K562 (cell line): ENCODE measurements around the gene BBC3. TPM values are rescaled to one million over a fixed set of nuclear protein-coding genes. Genes with fewer than 3 reads are reported as not detected.

Experiments used
- AFF1 ChIP-seq, 2 experiments: fragments of 450-650 bp; IDR thresholded peaks; 2 replicates each; pipeline ENCODE4 v1.6.1; 2018; ENCODE audit warnings: mild to moderate bottlenecking in 2 of 2, low read depth in 1 of 2; ENCODE audit not compliant: partially characterized antibody in 2 of 2
- BRF1 ChIP-seq: IDR thresholded peaks from 3 replicates; pipeline ENCODE4 v1.6.1; 2011; ENCODE audit warnings: borderline replicate concordance, mild to moderate bottlenecking; ENCODE audit not compliant: insufficient read length; ENCODE audit errors: extremely low read depth
- CBX5 ChIP-seq: IDR thresholded peaks from 2 replicates; pipeline ENCODE4 v1.6.1; 2014; ENCODE audit warnings: low read depth, borderline replicate concordance
- CREB3 ChIP-seq: fragments of 450-650 bp; conservative IDR thresholded peaks from 2 replicates; pipeline ENCODE4 v1.6.1; 2016; ENCODE audit warnings: missing genetic modification characterization, low read depth, mild to moderate bottlenecking, missing compliant biosample characterization, moderate library complexity
- DACH1 ChIP-seq: fragments of 450-650 bp; IDR thresholded peaks from 2 replicates; pipeline ENCODE4 v1.6.1; 2018; ENCODE audit not compliant: partially characterized antibody
- EHMT2 ChIP-seq: fragments of 450-650 bp; IDR thresholded peaks from 2 replicates; pipeline ENCODE4 v1.6.1; 2018; ENCODE audit warnings: antibody characterized with exemption
- ETV1 ChIP-seq: fragments of 450-650 bp; conservative IDR thresholded peaks from 2 replicates; pipeline ENCODE4 v1.6.1; 2016; ENCODE audit warnings: missing genetic modification characterization, control low read depth, low read depth, missing compliant biosample characterization
- IRF2 ChIP-seq: sonication (generic); formaldehyde crosslinking; IDR thresholded peaks from 2 replicates; pipeline ENCODE4 v1.8.1; 2022; ENCODE audit warnings: mild to moderate bottlenecking, missing genetic modification reagents
- KDM1A ChIP-seq, 2 experiments: fragments of 450-650 bp; IDR thresholded peaks; 2 replicates each; pipeline ENCODE4 v1.6.1; 2016; ENCODE audit warnings: mild to moderate bottlenecking in 2 of 2
- MEF2D ChIP-seq: conservative IDR thresholded peaks from 2 replicates; pipeline ENCODE4 v1.6.1; 2016; ENCODE audit warnings: low read depth, missing genetic modification characterization, missing compliant biosample characterization
- NBN ChIP-seq: fragments of 450-650 bp; IDR thresholded peaks from 2 replicates; pipeline ENCODE4 v1.6.1; 2016; ENCODE audit warnings: low read depth, mild to moderate bottlenecking
- PPARD ChIP-seq: fragments of 250-450 bp; sonication (Bioruptor Pico); IDR thresholded peaks from 2 replicates; pipeline ENCODE4 v1.8.0; 2022; ENCODE audit warnings: inconsistent platforms, mild to moderate bottlenecking, moderate library complexity
- RNF219 ChIP-seq: fragments of 250-450 bp; sonication (Bioruptor Pico); IDR thresholded peaks from 2 replicates; pipeline ENCODE4 v1.5.0; 2022; ENCODE audit warnings: mild to moderate bottlenecking
- SRF ChIP-seq, 2 experiments: fragments of 250-450, 450-650 bp in 1 of 2; sonication (Bioruptor Pico) in 1 of 2; sonication (generic) in 1 of 2; formaldehyde crosslinking; IDR thresholded peaks; 2 replicates each; pipeline versions ENCODE4 v1.5.0 to v1.5.1; 2020 to 2022; ENCODE audit warnings: mild to moderate bottlenecking in 1 of 2, missing genetic modification reagents in 1 of 2
- SRSF9 ChIP-seq: fragments of 200-400 bp; formaldehyde crosslinking; IDR thresholded peaks from 2 replicates; pipeline ENCODE4 v1.6.1; 2017; ENCODE audit warnings: low read depth, low read length, borderline replicate concordance
- TRIM24 ChIP-seq, 2 experiments: fragments of 450-650 bp; IDR thresholded peaks; 2 replicates each; pipeline ENCODE4 v1.6.1; 2016
- ZNF197 ChIP-seq: fragments of 200-800 bp; sonication (Bioruptor generic); IDR thresholded peaks from 2 replicates; pipeline ENCODE4 v1.6.1; 2016; ENCODE audit warnings: low read depth, missing genetic modification characterization, missing compliant biosample characterization
- ZNF431 ChIP-seq: sonication (generic); formaldehyde crosslinking; IDR thresholded peaks from 2 replicates; pipeline ENCODE4 v1.8.0; 2022; ENCODE audit warnings: mild to moderate bottlenecking, missing genetic modification reagents
- polyA plus RNA-seq, 8 experiments: library from polyadenylated mRNA; depleted of rRNA in 4 of 8; stranded (reverse) in 5 of 8; unstranded in 3 of 8; fragments of >200 nt; fragmentation: Nextera tagmentation in 2 of 8; fragmentation: Illumina TruSeq in 1 of 8; extraction: Ambion mirVana in 2 of 8; extraction: Trizol in 1 of 8; gene quantifications; 2 replicates each; pipeline versions ENCODE4 v1.2.1 to v1.2.3, GENCODE V29; 2011 to 2014; ENCODE audit warnings: inconsistent platforms in 1 of 8, missing spikeins in 1 of 8
- total RNA-seq, 7 experiments: library from RNA; depleted of rRNA in 6 of 7; stranded (reverse); fragments of >200 nt in 6 of 7; fragmentation: Illumina TruSeq in 2 of 7; extraction: Trizol in 2 of 7; gene quantifications; 2 replicates each; pipeline versions ENCODE4 v1.2.1 to v1.2.3, GENCODE V29; 2011 to 2021; ENCODE audit warnings: low replicate concordance in 1 of 7
- TF ChIP-seq, protein P1 (sequence below): fragments of 250-450 bp; sonication (Bioruptor Pico); IDR thresholded peaks from 2 replicates; pipeline ENCODE4 v1.5.0; 2021

Gene BBC3
- total and polyA plus RNA-seq, 9 of the 15 experiments (the other 6 are each of a cell fraction or from before 2014, with no cell fraction given): 0.15 to 30.7 (median 4.8) TPM

- TF ChIP-seq IRF2 (CRISPR knock-in tag): no peak
- TF ChIP-seq KDM1A (IDR thresholded peaks at IDR 0.05): peak; percentile 13 to 54; a peak in 1 of 4 replicates
- no peak for TF ChIP-seq BRF1
- no peak for TF ChIP-seq SRF (CRISPR knock-in tag; IDR thresholded peaks at IDR 0.05)
- TF ChIP-seq NBN: peak; percentile 54; the same call in 1 of the 2 replicates
- TF ChIP-seq DACH1: no peak
- TF ChIP-seq TRIM24 (IDR thresholded peaks at IDR 0.05): peak in 1 of 2 experiments; percentile 54; a peak in 3 of 4 replicates
- no peak for TF ChIP-seq PPARD (CRISPR knock-in tag)
- TF ChIP-seq ZNF431: no peak
- no peak for TF ChIP-seq RNF219 (CRISPR knock-in tag)
- TF ChIP-seq CREB3: no peak
- TF ChIP-seq MEF2D (tag): no peak
- TF ChIP-seq AFF1 (IDR thresholded peaks at IDR 0.05; ENCODE audit: low read depth in 1 of 2, partially characterized antibody in 2 of 2): no peak
- TF ChIP-seq CBX5: no peak
- TF ChIP-seq ZNF197 (CRISPR knock-in tag): no peak
- 0 out of 2 replicates have a peak, but pooled peaks have one; percentile 37 for TF ChIP-seq ETV1
- TF ChIP-seq SRSF9: no peak
- peak; percentile 20; the same call in 1 of the 2 replicates for TF ChIP-seq EHMT2
- TF ChIP-seq, protein P1, sequence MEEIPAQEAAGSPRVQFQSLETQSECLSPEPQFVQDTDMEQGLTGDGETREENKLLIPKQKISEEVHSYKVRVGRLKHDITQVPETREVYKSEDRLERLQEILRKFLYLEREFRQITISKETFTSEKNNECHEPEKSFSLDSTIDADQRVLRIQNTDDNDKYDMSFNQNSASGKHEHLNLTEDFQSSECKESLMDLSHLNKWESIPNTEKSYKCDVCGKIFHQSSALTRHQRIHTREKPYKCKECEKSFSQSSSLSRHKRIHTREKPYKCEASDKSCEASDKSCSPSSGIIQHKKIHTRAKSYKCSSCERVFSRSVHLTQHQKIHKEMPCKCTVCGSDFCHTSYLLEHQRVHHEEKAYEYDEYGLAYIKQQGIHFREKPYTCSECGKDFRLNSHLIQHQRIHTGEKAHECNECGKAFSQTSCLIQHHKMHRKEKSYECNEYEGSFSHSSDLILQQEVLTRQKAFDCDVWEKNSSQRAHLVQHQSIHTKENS (CRISPR knock-in tag): no peak
Measured at GRCh38 chr19:47240996-47241918, 10.3 kb upstream of the BBC3 start (continued).
